ENCODE results near the gene KLHDC10.

DNA sequence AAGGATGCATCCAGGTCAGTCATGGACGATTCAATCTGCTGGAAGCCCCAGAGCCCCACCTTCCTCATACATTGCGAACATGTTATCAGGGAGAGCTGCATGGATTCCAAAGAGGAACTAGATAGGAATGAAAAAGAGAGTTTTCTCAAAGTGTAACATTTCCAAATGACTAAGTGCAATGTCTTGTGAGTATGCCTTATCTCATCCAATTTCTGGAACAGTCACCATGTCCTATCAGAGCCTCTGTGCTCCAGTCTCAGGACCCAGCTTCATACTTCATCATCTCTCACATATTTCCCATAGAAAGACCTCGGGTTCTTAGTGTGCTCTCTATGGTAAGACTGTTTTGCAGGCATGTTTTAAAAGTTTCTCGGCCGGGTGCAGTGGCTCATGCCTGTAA is 45.9 kb upstream of the KLHDC10 start:
- TF ChIP-seq, protein P1, sequence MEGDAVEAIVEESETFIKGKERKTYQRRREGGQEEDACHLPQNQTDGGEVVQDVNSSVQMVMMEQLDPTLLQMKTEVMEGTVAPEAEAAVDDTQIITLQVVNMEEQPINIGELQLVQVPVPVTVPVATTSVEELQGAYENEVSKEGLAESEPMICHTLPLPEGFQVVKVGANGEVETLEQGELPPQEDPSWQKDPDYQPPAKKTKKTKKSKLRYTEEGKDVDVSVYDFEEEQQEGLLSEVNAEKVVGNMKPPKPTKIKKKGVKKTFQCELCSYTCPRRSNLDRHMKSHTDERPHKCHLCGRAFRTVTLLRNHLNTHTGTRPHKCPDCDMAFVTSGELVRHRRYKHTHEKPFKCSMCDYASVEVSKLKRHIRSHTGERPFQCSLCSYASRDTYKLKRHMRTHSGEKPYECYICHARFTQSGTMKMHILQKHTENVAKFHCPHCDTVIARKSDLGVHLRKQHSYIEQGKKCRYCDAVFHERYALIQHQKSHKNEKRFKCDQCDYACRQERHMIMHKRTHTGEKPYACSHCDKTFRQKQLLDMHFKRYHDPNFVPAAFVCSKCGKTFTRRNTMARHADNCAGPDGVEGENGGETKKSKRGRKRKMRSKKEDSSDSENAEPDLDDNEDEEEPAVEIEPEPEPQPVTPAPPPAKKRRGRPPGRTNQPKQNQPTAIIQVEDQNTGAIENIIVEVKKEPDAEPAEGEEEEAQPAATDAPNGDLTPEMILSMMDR (IDR thresholded peaks at IDR 0.05): no peak
- TF ChIP-seq POLR2AphosphoS5 (IDR thresholded peaks at IDR 0.05) (no peak), POLR2A (IDR thresholded peaks at IDR 0.05) (no peak)
